AG09309 (cell line): ENCODE measurements around the gene ZC2HC1C.

ENCODE experiments used
- DNase-seq: peaks from one replicate; pipeline ENCODE4 v3.0.0-alpha.2; 2010; ENCODE audit warnings: low read depth
- H3K4me3 ChIP-seq: 2 replicates; pipeline ENCODE4 v1.5.1; 2011; ENCODE audit warnings: mild to moderate bottlenecking, low read depth, low read length, moderate library complexity; ENCODE audit not compliant: control insufficient read depth
- CTCF ChIP-seq: IDR thresholded peaks from 2 replicates; pipeline ENCODE4 v1.5.1; 2011; ENCODE audit warnings: mild to moderate bottlenecking, low read depth, low read length, inconsistent platforms; ENCODE audit not compliant: insufficient read depth, control insufficient read depth; ENCODE audit errors: missing control alignments

The ZC2HC1C gene

GRCh38 chr14:75088566-75089373 lies 19.3 kb downstream of the ZC2HC1C start:
- peak; percentile 81 for TF ChIP-seq CTCF
- no peak for DNase-seq
- H3K4me3 ChIP-seq: no peak overlapping the region

- TF ChIP-seq CTCF: no peak
- H3K4me3 ChIP-seq: no peak overlapping the region
- DNase-seq: no peak
These were observed 20.9 kb downstream of the ZC2HC1C start for GRCh38 chr14:75090353-75090752.

- no peak overlapping the region for H3K4me3 ChIP-seq
- no peak for TF ChIP-seq CTCF
- no peak for DNase-seq
These were observed 21.8 kb downstream of the ZC2HC1C start for GRCh38 chr14:75091251-75091650.

DNA sequence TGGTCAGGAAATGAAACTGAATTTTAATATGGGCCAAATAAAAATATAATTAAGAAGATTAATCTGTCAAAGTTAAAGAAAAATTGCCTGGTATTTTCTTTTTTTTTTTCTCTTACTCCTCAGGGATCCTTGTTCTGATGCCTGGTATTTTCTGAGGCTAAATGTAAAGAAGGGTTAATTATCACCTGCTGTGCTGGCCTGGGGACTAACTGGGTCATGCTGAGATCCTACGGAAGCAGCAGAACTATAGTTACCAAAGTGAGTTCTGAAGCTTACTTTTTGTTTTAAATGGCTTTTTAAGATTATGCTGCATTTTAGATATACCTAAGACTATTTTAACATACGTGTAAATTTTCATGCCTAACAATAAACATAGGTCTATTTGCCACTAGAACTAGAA lies 23.3 kb downstream of the ZC2HC1C start:
- TF ChIP-seq CTCF: no peak
- DNase-seq: no peak
- no peak overlapping the region for H3K4me3 ChIP-seq

DNA sequence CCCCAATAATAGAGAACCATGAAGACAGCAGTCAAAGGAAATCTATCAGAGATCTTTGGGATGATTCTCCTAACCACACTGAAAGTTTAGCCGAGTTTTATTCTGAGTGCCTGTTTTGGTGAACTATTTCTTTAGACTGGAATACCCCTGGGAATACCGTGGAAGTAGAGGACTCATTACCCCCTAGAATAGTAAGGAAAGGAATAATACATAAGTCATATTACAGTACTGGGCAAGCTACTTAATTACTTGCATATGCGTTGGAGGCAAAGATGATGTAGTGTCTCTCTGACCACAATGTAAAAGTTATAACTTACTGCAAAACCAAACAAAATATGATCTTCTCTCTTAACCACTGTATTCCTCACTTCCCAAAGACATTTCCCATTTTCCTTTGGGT lies 25.5 kb downstream of the ZC2HC1C start:
- H3K4me3 ChIP-seq: no peak overlapping the region
- TF ChIP-seq CTCF: no peak
- peak; percentile 32 for DNase-seq

DNA sequence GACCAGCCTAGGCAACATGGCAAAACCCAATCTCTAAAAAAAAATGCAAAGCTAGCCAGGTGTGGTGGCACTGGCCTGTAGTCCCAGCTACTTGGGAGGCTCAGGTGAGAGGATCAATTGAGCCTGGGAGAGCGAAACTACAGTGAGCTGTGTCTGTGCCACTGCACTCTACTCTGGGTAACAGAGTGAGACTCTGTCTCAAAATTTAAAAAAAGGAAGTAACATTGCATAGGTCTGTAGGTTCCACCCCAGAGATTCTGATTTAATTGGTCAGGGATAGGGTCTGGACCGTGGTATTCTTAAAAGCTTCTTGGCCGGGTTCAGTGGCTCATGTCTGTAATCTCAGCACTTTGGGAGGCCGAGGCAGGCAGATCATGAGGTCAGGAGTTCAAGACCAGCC lies 26.2 kb downstream of the ZC2HC1C start:
- no peak for DNase-seq
- no peak overlapping the region for H3K4me3 ChIP-seq
- no peak for TF ChIP-seq CTCF
